ENCODE measurements around the gene TNRC6C.
"Not testable (repeated sequence)": the region's sequence is repeated elsewhere in the genome, so short reads cannot be mapped to it uniquely, and the experiment has no call there.

GRCh38 chr17:78066976-78067375 lies 108.5 kb downstream of the TNRC6C start:
- TF ChIP-seq EZH2 (IDR thresholded peaks at IDR 0.05; ENCODE audit: borderline replicate concordance, low read depth, low read length, severe bottlenecking); CTCF (IDR thresholded peaks at IDR 0.05; ENCODE audit: borderline replicate concordance, extremely low read depth, low read length, poor library complexity, severe bottlenecking): not testable (repeated sequence)
